GM10266 (cell line): ENCODE measurements around the gene AURKAIP1.
"Not testable (repeated sequence)": the region's sequence is repeated elsewhere in the genome, so short reads cannot be mapped to it uniquely, and the experiment has no call there.

ENCODE experiments used
- DNase-seq: peaks from one replicate; pipeline ENCODE4 v3.0.0; 2012; ENCODE audit errors: extremely low spot score
- CTCF ChIP-seq: IDR thresholded peaks from 2 replicates; pipeline ENCODE4 v1.5.1; 2012; ENCODE audit warnings: mild to moderate bottlenecking, low read depth; ENCODE audit not compliant: control insufficient read depth, insufficient read depth; ENCODE audit errors: missing control alignments

Gene AURKAIP1

GRCh38 chr1:1420654-1421141 lies 45.7 kb upstream of the AURKAIP1 start:
- no peak for TF ChIP-seq CTCF
- peak; percentile 30 for DNase-seq

- DNase-seq = peak; percentile 56
- TF ChIP-seq CTCF = peak; percentile 6
These were observed 45.0 kb upstream of the AURKAIP1 start for GRCh38 chr1:1419813-1420653.

GRCh38 chr1:1419363-1419812 lies 44.4 kb upstream of the AURKAIP1 start:
- peak; percentile 27 for DNase-seq
- no peak for TF ChIP-seq CTCF

DNA sequence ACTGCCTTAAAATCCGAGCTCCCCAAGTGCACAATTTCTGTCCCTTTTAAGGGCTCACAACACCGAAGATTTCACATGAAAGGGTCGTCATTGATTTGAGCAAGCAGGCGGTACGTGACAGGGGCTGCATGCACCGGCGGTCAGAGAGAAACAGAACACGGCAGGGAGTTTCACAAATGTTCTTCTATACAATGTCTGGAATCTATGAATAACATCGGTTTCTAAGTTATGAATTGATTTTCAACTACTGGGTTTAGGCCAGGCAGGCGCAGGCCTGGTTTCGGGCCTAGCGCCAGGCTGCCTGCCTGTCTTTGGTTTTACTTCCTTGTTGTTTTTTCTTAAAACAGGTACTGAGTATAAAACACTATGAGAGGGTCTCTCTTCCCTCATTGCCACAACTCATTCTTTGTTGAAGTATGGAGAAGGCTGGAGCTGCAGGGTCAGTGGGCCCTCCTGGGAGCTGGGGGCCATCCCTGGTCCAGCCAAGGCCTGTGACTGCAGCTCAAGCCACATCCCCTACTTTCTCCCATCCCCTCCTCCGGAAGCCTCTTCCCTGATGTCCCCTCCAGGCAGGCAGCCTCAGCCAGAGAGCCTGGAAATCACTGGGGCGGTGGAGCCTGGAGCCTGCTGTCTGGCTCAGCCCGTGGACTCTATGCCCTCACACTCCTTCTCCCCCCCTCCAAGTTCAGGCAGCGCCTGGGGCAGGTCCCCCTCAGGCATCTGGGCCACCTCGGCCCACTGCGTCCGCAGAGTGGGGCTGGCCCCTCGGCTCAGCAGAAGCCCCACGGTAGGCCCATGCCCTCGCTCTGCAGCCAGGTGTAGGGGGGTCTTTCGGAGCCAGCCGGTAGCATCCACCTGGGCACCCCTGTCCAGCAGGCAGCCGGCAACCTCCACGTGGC lies 43.7 kb upstream of the AURKAIP1 start:
- TF ChIP-seq CTCF = no peak
- DNase-seq = peak; percentile 42

GRCh38 chr1:1417825-1418463 lies 42.9 kb upstream of the AURKAIP1 start:
- DNase-seq = not testable (repeated sequence)

- not testable (repeated sequence) for DNase-seq
These were observed 42.4 kb upstream of the AURKAIP1 start for GRCh38 chr1:1417396-1417795.

- no peak for DNase-seq
- no peak for TF ChIP-seq CTCF
These were observed 40.7 kb upstream of the AURKAIP1 start for GRCh38 chr1:1415751-1416150.

GRCh38 chr1:1412311-1412902 lies 37.4 kb upstream of the AURKAIP1 start:
- DNase-seq = not testable (repeated sequence)
